ENCODE results near the gene ATF4.
A peak's percentile ranks its signal among the peaks of the same experiment; 100 is the strongest.

DNA sequence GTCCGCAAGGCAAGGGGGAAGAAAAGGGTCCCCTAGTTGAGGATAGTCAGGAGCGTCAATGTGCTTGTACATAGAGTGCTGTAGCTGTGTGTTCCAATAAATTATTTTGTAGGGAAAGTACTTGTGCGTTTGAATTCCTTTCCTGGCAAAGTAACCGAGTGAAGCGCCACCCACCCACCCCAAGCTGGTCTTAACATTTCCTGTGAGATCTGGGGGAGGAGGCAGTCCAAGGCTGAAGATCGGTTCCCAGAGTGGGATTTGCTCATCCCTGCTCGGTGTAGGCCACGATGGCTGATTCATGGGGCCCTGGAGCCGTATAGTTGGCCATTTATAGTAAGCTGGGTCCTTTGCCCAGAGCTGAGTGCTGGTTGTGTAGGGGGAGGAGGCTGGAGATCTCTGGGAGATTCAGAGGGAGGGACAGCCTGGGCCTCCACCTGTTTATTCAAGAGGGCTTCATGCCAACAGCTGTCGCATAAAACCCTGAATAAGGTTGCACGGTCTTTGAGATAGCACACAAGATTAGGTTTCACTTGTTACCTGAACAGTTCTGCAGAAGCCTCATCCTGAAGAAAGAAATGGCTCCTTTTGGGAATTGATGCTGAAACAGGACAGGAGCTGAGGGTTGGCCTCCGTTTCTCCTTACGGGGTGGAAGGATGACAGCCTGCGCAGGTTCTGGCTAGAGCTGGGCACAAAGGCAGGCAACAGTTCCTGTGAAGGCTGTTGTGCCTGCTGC lies 2.4 kb downstream of the ATF4 start:
- no peak for TF ChIP-seq GATA2 (IDR thresholded peaks at IDR 0.05; ENCODE audit: insufficient read depth, insufficient read length, low read depth, low read length)
- no peak for TF ChIP-seq JUN (IDR thresholded peaks at IDR 0.05; ENCODE audit: borderline replicate concordance, insufficient read depth, insufficient read length, low read depth)
- TF ChIP-seq, protein P1, sequence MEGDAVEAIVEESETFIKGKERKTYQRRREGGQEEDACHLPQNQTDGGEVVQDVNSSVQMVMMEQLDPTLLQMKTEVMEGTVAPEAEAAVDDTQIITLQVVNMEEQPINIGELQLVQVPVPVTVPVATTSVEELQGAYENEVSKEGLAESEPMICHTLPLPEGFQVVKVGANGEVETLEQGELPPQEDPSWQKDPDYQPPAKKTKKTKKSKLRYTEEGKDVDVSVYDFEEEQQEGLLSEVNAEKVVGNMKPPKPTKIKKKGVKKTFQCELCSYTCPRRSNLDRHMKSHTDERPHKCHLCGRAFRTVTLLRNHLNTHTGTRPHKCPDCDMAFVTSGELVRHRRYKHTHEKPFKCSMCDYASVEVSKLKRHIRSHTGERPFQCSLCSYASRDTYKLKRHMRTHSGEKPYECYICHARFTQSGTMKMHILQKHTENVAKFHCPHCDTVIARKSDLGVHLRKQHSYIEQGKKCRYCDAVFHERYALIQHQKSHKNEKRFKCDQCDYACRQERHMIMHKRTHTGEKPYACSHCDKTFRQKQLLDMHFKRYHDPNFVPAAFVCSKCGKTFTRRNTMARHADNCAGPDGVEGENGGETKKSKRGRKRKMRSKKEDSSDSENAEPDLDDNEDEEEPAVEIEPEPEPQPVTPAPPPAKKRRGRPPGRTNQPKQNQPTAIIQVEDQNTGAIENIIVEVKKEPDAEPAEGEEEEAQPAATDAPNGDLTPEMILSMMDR (IDR thresholded peaks at IDR 0.05; ENCODE audit: extremely low read depth in 1 of 2, insufficient read depth in 1 of 2, low read depth in 1 of 2, low read length in 2 of 2): no peak
- peak; percentile 89 for TF ChIP-seq POLR2AphosphoS5 (IDR thresholded peaks at IDR 0.05; ENCODE audit: insufficient read depth, low read depth, low read length)
- TF ChIP-seq POLR2A (IDR thresholded peaks at IDR 0.05; ENCODE audit: low read depth, low read length): peak; percentile 88
